Liver (tissue), 9 donors: ENCODE measurements around the gene MTARC2. TPM values are rescaled to one million over a fixed set of nuclear protein-coding genes. Genes with fewer than 3 reads are reported as not detected.

ENCODE experiments used
- DNase-seq: peaks from one replicate; pipeline ENCODE4 v3.0.0-alpha.2; 2017; ENCODE audit warnings: low spot score
- H3K27ac ChIP-seq, 2 donors: one replicate each; pipeline ENCODE4 v1.7.0; 2013; ENCODE audit warnings: inconsistent platforms in 2 of 2, low read length in 2 of 2, control low read depth in 1 of 2, low read depth in 1 of 2, mild to moderate bottlenecking in 1 of 2
- H3K27me3 ChIP-seq, 4 donors: one replicate each; pipeline versions ENCODE4 v1.6.1 to v1.7.0; 2013; ENCODE audit warnings: low read length in 3 of 4, inconsistent platforms in 1 of 4, mild to moderate bottlenecking in 1 of 4, moderate library complexity in 1 of 4; ENCODE audit not compliant: control insufficient read depth in 4 of 4, insufficient read depth in 4 of 4
- H3K36me3 ChIP-seq, 4 donors: one replicate each; pipeline versions ENCODE4 v1.6.1 to v1.7.0; 2013; ENCODE audit warnings: low read length in 3 of 4, mild to moderate bottlenecking in 3 of 4, low read depth in 1 of 4, moderate library complexity in 1 of 4; ENCODE audit not compliant: control insufficient read depth in 4 of 4, insufficient read depth in 3 of 4
- H3K4me1 ChIP-seq, 4 donors: one replicate each; pipeline versions ENCODE4 v1.6.1 to v1.7.0; 2013; ENCODE audit warnings: low read length in 3 of 4, mild to moderate bottlenecking in 3 of 4, moderate library complexity in 1 of 4; ENCODE audit not compliant: control insufficient read depth in 4 of 4, insufficient read depth in 4 of 4
- H3K4me3 ChIP-seq, 3 donors: one replicate each; pipeline versions ENCODE4 v1.6.1 to v1.7.0; 2013; ENCODE audit warnings: low read length in 3 of 3, control low read depth in 1 of 3, low read depth in 1 of 3, mild to moderate bottlenecking in 1 of 3
- H3K9ac ChIP-seq, 2 donors: one replicate each; pipeline ENCODE4 v1.7.0; 2013; ENCODE audit warnings: low read length in 2 of 2, mild to moderate bottlenecking in 2 of 2, moderate library complexity in 2 of 2, control low read depth in 1 of 2, low read depth in 1 of 2
- H3K9me3 ChIP-seq, 4 donors: one replicate each; pipeline versions ENCODE4 v1.6.1 to v1.7.0; 2013; ENCODE audit warnings: low read length in 3 of 4; ENCODE audit not compliant: control insufficient read depth in 4 of 4
- ATF3 ChIP-seq: IDR thresholded peaks from 2 replicates; pipeline ENCODE4 v1.6.1; 2016; ENCODE audit warnings: antibody characterized with exemption
- CTCF ChIP-seq: fragments of 150-350 bp; IDR thresholded peaks from 2 replicates; pipeline ENCODE4 v1.5.1; 2017; ENCODE audit warnings: improper control_type of control experiment, low read depth, low read length; ENCODE audit not compliant: missing input control
- EGR1 ChIP-seq, 2 donors: IDR thresholded peaks; 2 replicates each; pipeline ENCODE4 v1.6.1; 2016 to 2018; ENCODE audit warnings: antibody characterized with exemption in 2 of 2, low read depth in 2 of 2
- FOXA1 ChIP-seq: IDR thresholded peaks from 2 replicates; pipeline ENCODE4 v1.6.1; 2016; ENCODE audit warnings: antibody characterized with exemption
- GABPA ChIP-seq, 2 donors: IDR thresholded peaks in 1 of 2; conservative IDR thresholded peaks in 1 of 2; 2 replicates each; pipeline ENCODE4 v1.6.1; 2016; ENCODE audit warnings: antibody characterized with exemption in 2 of 2, mild to moderate bottlenecking in 1 of 2, moderate library complexity in 1 of 2
- HNF4A ChIP-seq, 2 donors: conservative IDR thresholded peaks; 2 replicates each; pipeline ENCODE4 v1.6.1; 2016; ENCODE audit warnings: antibody characterized with exemption in 2 of 2, mild to moderate bottlenecking in 2 of 2
- HNF4G ChIP-seq: IDR thresholded peaks from 2 replicates; pipeline ENCODE4 v1.6.1; 2016; ENCODE audit warnings: antibody characterized with exemption
- JUND ChIP-seq, 2 donors: IDR thresholded peaks; 2 replicates each; pipeline ENCODE4 v1.6.1; 2016; ENCODE audit warnings: antibody characterized with exemption in 2 of 2
- MAX ChIP-seq: IDR thresholded peaks from 2 replicates; pipeline ENCODE4 v1.6.1; 2016; ENCODE audit warnings: antibody characterized with exemption
- NR2F2 ChIP-seq: IDR thresholded peaks from 2 replicates; pipeline ENCODE4 v1.6.1; 2016; ENCODE audit warnings: antibody characterized with exemption
- RAD21 ChIP-seq, 2 donors: IDR thresholded peaks; 2 replicates each; pipeline ENCODE4 v1.6.1; 2016; ENCODE audit warnings: antibody characterized with exemption in 2 of 2, mild to moderate bottlenecking in 2 of 2
- REST ChIP-seq: IDR thresholded peaks from 2 replicates; pipeline ENCODE4 v1.6.1; 2016; ENCODE audit warnings: antibody characterized with exemption, mild to moderate bottlenecking
- RXRA ChIP-seq, 2 donors: IDR thresholded peaks; 2 replicates each; pipeline ENCODE4 v1.6.1; 2017 to 2018; ENCODE audit warnings: antibody characterized with exemption in 2 of 2, mild to moderate bottlenecking in 1 of 2
- SP1 ChIP-seq: IDR thresholded peaks from 2 replicates; pipeline ENCODE4 v1.6.1; 2018; ENCODE audit warnings: antibody characterized with exemption, mild to moderate bottlenecking
- TAF1 ChIP-seq: conservative IDR thresholded peaks from 2 replicates; pipeline ENCODE4 v1.6.1; 2016; ENCODE audit warnings: antibody characterized with exemption, mild to moderate bottlenecking
- YY1 ChIP-seq: IDR thresholded peaks from 2 replicates; pipeline ENCODE4 v1.6.1; 2016; ENCODE audit warnings: antibody characterized with exemption, mild to moderate bottlenecking
- WGBS: extraction: QIAGEN DNeasy Blood & Tissue Kit; methylation state at CpG from one replicate; pipeline ENCODE4 v1.1.7; 2013; 5-methylcytosine and 5-hydroxymethylcytosine counted together
- polyA plus RNA-seq, 2 donors: library from polyadenylated mRNA; stranded (reverse) in 1 of 2; unstranded in 1 of 2; fragments of 200-250 nt in 1 of 2; fragments of >200 nt in 1 of 2; fragmentation: Nextera tagmentation in 1 of 2; extraction: Ambion mirVana in 1 of 2; gene quantifications; one replicate each; pipeline versions ENCODE4 v1.2.1 to v1.2.3, GENCODE V29; 2013 to 2015
- total RNA-seq, 2 donors: library from RNA; depleted of rRNA; stranded (reverse); fragments of >200 nt; gene quantifications; one replicate each; pipeline ENCODE4 v1.2.3, GENCODE V29; 2014
- donor health status: healthy.
- donor health status: healthy.
- donor health status: healthy.
- donor health status: healthy.
- donor health status: healthy.

The MTARC2 gene
- total and polyA plus RNA-seq, 4 donors = 24.9 to 96.1 (median 71.4) TPM

- no peak overlapping the region for H3K9ac ChIP-seq
- DNase-seq = no peak
Observed at GRCh38 chr1:220698607-220699016, 49.5 kb upstream of the MTARC2 start.

GRCh38 chr1:220699044-220699443, 49.1 kb upstream of the MTARC2 start:
- 42% methylated on average over 3 of the region's 3 CpGs for WGBS
- Histone ChIP-seq H3K4me1 (peaks cover 3 to 34% (median 26%) of the 10 kb centered on the region in 4 donors), H3K9ac (no peak overlapping the region), H3K27me3 (no peaks in the 10 kb centered on the region), H3K36me3 (peaks cover 0 to 20% (median 8%) of the 10 kb centered on the region in 4 donors), H3K27ac (peak overlapping the region; percentile 59 to 69), H3K9me3 (no peaks in the 10 kb centered on the region), H3K4me3 (no peak overlapping the region)
- TF ChIP-seq HNF4A (conservative IDR thresholded peaks at IDR 0.05) (no peak), MAX (no peak), JUND (IDR thresholded peaks at IDR 0.05) (no peak), HNF4G (no peak), ATF3 (no peak), RAD21 (IDR thresholded peaks at IDR 0.05) (no peak), CTCF (no peak), TAF1 (no peak), RXRA (IDR thresholded peaks at IDR 0.05) (no peak), SP1 (no peak), REST (no peak), NR2F2 (no peak), YY1 (no peak), GABPA (IDR thresholded peaks at IDR 0.05 in 1 of 2, conservative IDR thresholded peaks at IDR 0.05 in 1 of 2) (no peak), FOXA1 (no peak)
- no peak for DNase-seq

More at GRCh38 chr1:220698607-220699016, 49.5 kb upstream of the MTARC2 start:
- WGBS = 39% methylated on average over 5 of the region's 5 CpGs
- Histone ChIP-seq H3K4me3 (no peak overlapping the region), H3K4me1 (peaks cover 3 to 34% (median 26%) of the 10 kb centered on the region in 4 donors), H3K27ac (peak overlapping the region; percentile 59 to 69), H3K36me3 (peaks cover 0 to 20% (median 8%) of the 10 kb centered on the region in 4 donors), H3K9me3 (no peaks in the 10 kb centered on the region), H3K27me3 (no peaks in the 10 kb centered on the region)
- peak; percentile 48 to 58 for TF ChIP-seq RXRA (IDR thresholded peaks at IDR 0.05)
- TF ChIP-seq EGR1 (IDR thresholded peaks at IDR 0.05; ENCODE audit: low read depth in 2 of 2) = no peak
- peak; percentile 30 to 63 for TF ChIP-seq HNF4A (conservative IDR thresholded peaks at IDR 0.05)
- TF ChIP-seq JUND (IDR thresholded peaks at IDR 0.05) = peak in 1 of 2 donors; percentile 13
- no peak for TF ChIP-seq YY1
- TF ChIP-seq HNF4G = no peak
